ENCODE data around the gene VGLL4.

VGLL4 gene

GRCh38 chr3:11629716-11630115 is 14.0 kb downstream of the VGLL4 start:
- no peak for DNase-seq (ENCODE audit: low read depth in 2 of 2)

DNA sequence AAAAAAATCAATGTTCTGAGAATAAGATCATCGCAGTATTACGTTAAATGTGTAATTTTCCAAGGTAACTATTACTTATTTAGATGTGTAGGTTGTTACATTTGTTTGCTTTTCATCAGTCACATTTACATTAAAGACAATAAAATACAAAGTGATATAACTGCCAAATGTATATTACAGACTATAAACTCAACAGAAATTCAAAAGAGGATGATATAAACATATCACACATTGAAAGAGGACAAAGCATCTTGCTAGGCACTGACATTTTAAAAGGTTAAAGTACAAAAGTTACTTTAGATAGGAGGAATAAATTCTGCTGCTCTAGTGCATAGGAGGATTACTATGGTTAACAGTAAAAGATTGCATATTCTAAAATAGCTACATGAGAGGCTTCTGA is 16.1 kb downstream of the VGLL4 start:
- no peak for DNase-seq (ENCODE audit: low read depth in 2 of 2)

GRCh38 chr3:11626084-11626463 is 17.6 kb downstream of the VGLL4 start:
- no peak for DNase-seq (ENCODE audit: low read depth in 2 of 2)

DNA sequence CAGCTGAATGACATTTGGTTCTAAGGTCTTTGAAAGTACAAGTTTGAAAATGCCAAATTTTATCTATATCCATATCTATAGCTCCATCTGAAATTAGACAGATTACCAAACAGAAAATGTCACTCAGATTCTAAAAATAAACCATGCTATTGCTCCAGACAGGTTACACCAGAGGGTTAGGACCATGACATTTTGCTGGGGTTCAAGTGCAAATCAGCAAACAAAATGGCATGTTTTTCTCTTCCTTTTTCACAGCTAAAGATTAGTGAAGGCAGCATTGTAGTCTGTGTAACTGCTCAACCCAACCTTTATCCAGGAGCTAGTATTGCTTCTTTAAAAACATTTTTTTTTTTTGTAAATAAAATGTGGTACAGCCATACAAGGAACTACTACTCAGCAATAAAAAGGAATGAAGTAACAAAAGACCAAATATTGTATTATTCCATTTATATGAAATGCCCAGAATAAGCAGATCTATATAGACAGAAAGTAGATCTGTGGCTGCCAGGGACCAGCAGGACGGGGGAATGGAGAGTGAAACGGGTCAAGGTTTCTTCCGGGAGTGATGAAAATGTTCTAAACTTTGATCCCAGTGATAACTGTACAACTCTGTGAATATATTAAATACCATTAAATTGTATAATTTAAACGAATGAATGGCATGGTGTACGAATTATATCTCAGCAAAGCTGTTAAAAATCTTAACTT is 18.2 kb downstream of the VGLL4 start:
- no peak for DNase-seq (ENCODE audit: low read depth in 2 of 2)

GRCh38 chr3:11624704-11625375 is 18.9 kb downstream of the VGLL4 start:
- no peak for DNase-seq (ENCODE audit: low read depth in 2 of 2)

DNA sequence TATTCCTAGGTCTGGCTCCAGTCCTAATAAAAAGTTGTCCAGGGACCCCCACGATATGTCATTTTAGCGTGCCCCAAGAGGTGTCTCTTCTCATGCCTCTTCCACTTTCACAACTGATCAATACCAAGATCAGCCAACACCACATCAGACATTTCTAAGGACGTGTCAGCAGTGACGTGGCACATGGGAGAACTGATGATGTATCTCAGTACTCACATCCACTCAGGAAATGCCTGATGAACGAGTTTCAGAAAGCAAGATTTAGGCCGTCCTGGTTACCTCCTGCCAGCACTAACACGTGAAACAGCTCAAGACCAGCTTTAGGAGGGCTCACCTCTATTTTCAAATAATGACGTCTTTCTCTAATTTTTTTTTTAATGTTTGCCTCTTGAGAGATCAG is 19.6 kb downstream of the VGLL4 start:
- DNase-seq (ENCODE audit: low read depth in 2 of 2): peak; percentile 75

- DNase-seq (ENCODE audit: low read depth in 2 of 2): no peak
Measured at GRCh38 chr3:11622586-11623550, 20.8 kb downstream of the VGLL4 start.

DNA sequence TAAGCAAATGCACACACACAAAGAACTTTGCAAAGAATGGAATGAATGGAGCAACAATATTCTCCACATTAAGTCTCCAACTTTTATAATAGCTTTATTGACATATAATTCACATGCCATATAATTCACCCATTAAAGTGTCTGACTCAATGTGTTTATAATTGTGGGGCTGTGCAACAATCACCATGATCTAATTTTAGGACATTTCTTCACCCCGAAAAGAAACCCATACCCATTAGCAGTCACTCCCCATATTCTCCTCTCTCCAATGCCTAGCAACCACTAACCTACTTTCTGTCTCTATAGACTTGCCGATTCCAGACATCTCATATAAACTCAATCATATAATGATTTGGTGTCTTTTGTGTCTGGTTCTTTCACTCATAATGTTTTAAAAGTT is 22.6 kb downstream of the VGLL4 start:
- DNase-seq (ENCODE audit: low read depth in 2 of 2): no peak

DNA sequence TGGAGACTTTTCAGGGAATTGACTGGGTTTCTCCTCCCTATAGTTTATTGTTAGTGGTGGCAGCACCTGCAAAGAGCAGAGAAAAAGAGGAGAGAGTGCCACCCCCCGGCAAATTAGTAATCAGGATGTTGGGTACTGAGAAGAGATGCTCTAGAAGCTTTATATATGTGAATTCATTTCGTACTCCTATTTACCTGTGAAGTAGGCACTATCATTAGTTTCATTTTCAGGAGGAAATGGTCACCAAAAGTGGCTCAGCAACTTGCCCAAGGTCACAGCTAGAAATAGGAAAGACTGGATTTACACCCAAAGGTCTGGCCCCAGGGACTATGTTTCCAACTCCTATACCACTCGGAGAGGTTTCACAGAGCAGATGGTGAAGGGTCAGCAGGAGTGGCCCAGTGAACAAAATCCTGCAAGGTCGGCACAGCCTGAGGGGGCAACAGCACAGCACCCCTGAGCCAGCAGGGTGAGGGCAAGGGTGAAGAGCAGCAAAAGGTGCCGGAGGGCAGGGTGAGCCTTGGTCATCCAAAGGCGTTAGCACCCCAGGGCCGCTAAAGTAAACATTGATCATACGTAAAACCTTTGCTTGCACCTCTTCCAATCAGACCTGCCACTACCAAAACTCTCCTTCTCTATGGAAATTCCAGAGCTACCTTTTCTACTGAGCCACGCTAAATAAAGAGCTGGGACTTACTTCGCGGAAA is 23.6 kb downstream of the VGLL4 start:
- DNase-seq (ENCODE audit: low read depth in 2 of 2): no peak

DNA sequence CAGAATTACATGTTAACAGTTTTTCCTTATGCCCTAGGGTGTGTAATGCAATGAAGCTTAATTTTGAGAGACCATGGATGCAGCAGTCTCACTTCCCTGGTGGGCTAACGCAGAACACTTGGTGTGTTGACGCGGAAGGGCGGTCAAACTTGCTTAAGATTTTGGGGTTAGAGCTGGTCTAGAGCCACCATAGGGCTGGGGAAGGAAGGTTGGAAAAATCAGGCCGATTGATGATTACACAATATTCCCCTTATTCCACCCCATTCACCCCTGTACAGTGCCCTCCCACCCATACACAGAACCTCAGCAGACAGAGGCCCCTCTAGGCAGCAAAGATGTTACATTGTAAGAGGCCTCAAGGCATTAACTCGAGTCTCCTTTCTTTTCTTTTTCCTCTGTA is 24.3 kb downstream of the VGLL4 start:
- no peak for DNase-seq (ENCODE audit: low read depth in 2 of 2)

DNA sequence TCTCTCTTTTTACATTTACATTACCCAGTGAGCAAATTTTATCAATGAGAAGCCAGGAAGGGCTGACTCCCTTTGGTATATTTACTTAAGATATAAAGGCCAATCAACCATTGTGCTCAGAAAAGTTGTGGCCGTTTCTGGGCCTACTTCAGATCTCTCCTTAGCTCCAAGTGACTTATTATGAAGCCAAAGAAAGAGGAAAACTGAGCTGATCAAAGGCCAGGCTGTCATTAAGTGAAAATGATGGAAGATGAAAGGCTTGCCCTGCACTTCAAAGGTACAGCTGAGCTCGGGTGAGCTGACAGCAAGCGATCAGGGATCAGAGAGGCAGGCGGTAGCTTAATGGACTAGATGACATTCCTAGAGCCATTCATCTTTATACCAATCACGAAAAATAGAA is 24.8 kb downstream of the VGLL4 start:
- no peak for DNase-seq (ENCODE audit: low read depth in 2 of 2)

- no peak for DNase-seq (ENCODE audit: low read depth in 2 of 2)
Measured at GRCh38 chr3:11616551-11616950, 27.2 kb downstream of the VGLL4 start.

DNA sequence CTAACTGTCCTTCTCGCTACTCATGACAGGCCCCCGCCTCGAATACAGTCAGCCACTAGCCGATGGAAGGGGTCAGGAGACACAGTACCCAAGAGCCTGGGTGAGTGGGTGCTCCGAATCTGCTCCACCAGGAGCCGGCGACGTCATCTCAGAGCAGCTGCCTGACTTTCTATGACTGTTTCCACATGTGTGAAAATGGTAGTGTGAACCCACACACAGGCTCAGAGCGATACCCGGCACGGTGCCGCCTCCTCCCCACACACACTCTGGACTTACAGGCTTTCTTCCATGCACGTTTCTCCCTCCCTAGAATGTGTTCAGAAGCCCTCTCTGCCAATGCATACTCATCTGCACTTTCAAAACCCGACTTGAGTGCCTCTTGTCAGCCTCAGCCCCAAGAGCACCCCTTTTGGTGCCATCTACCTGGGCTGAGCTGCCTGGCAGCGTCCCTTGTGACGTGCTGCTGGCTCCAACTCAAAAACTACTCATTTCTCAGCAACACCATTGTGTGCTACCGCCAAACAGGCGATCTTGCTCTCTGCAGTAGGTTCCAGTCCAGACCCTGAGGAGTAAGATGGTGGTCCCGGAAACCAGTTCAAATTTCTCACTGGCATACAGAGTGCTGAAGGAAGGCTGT is 29.7 kb downstream of the VGLL4 start:
- no peak for DNase-seq (ENCODE audit: low read depth in 2 of 2)

DNA sequence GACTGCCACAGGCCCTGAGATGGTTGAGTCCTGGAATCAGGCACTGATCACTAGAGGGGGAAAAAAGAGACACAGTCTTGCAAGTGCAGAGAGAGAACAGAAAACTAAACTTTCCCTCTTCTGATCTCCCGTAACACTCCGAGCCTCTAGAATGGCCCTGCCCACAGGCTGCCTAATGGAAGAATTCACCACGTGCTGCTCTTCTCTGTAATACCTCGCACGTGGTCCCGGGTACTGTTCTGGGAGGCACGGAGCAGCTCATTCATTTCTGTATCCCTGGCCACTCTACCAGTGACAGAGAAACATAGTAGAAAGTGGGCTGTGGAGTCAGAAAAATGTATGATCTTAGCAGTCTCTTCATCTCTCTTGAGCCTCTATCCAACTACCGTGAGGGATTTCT is 30.4 kb downstream of the VGLL4 start:
- no peak for DNase-seq (ENCODE audit: low read depth in 2 of 2)

- no peak for DNase-seq (ENCODE audit: low read depth in 2 of 2)
Measured at GRCh38 chr3:11612515-11613188, 31.1 kb downstream of the VGLL4 start.

- no peak for DNase-seq (ENCODE audit: low read depth in 2 of 2)
Measured at GRCh38 chr3:11611341-11611799, 32.3 kb downstream of the VGLL4 start.

- DNase-seq (ENCODE audit: low read depth in 2 of 2): no peak
Measured at GRCh38 chr3:11610700-11611275, 32.9 kb downstream of the VGLL4 start.

DNA sequence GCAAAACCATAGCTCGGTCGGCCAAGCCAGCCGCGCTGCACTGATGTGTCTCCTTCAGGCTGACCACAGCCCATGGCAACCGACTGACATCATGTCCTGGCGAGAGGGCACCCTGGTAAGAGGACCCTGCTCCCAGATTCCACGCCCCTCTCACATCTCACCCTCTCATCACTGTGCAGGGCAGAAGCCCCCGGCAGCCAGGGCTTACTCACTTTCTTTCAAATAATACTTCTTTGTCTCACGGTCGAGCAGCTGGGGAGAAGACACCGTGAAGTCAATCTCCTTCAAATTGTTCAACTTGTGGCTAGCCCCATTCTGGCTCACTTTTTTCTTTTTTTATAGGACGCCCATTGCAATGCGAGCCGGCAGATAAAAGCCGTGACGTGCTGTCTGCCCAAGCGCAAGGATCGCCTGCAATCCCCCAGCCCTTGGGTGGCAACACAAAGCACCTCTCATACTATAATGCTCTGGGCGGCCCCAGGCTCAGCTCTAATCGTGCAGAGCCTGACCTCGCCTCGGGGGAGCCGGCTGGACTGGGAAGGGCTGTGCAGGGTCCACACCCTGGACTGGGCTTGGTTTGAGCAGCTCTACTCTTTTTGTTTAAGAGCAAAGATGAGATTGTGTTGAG is 33.6 kb downstream of the VGLL4 start:
- no peak for DNase-seq (ENCODE audit: low read depth in 2 of 2)

- DNase-seq (ENCODE audit: low read depth in 2 of 2): no peak
Measured at GRCh38 chr3:11609481-11609880, 34.2 kb downstream of the VGLL4 start.

DNA sequence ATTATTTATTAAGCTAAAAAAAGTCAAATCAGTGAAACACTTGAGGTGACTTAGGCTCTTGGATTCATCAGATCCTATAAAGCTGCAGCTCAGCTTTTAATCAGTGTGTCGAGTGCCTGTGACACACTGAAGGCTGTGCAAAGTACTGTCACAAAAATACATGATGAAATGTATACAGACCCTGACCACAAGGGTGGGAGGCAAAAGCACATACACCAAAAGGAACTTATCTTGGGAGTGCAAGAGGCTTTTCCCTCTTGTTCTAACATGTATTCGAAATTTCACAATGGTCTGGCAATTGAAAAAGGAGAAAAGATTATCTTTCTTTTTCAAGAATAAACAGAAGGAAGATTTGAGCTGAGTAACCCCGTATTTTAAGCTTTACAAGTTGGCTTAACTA is 35.9 kb downstream of the VGLL4 start:
- DNase-seq (ENCODE audit: low read depth in 2 of 2): no peak
